GM19438 (cell line): ENCODE results near the gene MYL6.
"Not testable (repeated sequence)": the region's sequence is repeated elsewhere in the genome, so short reads cannot be mapped to it uniquely, and the experiment has no call there.

ENCODE experiments used
- ATAC-seq: cut with Tn5 transposase; IDR thresholded peaks from one replicate; pipeline ENCODE4 v1.9.1; 2021; ENCODE audit warnings: low read depth; ENCODE audit not compliant: unreplicated experiment

The MYL6 gene

DNA sequence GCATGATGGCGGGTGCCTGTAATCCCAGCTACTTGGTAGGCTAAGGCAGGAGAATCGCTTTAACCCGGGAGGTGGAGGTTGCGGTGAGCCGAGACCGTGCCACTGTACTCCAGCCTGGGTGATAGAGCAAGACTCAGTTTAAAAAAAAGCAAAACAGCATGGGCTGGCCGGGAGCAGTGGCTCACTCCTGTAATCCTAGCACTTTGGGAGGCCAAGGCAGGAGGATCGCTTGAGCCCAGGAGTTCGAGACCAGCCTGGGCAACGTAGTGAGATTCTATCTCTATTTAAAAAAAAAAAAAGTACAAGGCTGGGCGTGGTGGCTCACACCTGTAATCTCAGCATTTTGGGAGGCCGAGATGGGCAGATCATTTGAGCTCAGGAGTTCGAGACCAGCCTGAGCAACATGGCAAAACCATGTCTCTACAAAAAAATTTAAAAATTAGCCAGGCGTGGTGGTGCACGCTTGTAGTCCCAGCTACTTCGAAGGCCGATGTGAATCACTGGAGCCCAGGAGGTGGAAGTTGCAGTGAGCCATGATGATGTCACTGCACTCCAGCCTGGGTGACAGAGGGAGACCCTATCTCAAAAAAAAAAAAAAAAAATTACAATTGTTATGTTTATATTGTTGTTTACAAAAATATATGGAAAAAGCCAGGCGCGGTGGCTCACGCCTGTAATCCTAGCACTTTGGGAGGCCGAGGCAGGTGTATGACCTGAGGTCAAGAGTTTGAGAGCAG lies 1.5 kb upstream of the MYL6 start:
- ATAC-seq, result not testable (repeated sequence)

DNA sequence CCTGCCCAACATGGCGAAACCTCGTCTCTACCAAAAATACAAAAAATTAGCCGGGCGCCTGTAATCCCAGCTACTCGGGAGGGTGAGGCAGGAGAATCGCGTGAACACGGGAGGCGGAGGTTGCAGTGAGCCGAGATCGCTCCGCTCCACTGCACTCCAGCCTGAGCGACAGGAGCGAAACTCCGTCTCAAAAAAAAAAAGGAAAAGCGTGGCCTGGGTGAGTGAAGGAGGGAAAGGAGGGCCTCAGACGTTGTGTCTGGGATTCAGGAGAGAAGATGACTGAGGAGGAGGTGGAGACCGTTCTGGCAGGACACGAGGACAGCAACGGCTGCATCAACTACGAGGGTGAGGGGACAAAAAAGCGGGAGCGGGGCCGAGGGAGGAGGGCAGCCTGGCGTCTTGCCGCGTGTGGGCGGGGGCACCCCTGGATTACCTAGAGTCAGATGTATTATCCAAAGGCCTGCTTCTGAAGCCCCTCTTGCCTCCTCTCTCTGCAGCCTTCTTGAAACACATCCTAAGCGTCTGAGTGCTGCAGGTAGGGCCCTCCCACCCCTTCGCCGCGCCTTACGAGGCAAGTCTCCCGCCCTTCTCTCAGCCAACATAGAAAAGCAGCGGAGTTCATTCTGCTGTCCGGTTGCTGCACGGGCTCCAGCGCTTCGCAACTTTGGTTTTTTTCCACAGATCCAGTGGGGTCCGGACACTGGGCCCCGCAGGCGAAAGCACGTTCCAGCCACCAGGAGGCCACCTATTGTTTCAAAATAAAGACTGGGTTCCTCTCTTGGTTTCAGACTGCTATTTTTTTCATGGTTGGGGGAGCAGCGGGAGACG lies 744 bp upstream of the MYL6 start:
- peak; percentile 49 for ATAC-seq

DNA sequence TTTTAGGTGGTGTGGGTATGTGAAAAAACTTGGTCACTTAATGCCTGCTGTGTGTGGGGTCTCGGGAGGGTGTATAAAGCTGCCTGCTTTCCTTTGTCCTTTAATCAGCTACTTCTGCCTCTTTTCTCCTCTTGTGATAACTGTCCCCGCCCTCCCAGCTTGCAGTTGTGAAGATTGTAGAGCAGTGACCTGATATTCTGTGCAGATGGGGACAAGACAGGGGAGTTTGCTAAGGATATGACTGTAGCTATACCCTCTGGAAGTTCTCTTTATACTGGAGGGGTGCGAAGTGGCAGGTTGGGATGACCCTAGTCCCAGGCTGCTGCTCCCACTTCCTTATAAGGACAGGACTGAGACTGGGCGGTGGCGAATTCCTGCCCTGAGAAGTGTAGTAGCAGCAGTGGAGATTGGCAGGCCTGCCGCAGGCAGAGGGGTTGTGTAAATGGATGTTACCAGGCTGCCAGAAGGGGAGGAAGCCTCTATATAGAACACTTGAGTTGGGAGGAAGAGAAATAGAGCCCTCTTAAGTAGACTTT lies 835 bp downstream of the MYL6 start:
- ATAC-seq, result no peak

DNA sequence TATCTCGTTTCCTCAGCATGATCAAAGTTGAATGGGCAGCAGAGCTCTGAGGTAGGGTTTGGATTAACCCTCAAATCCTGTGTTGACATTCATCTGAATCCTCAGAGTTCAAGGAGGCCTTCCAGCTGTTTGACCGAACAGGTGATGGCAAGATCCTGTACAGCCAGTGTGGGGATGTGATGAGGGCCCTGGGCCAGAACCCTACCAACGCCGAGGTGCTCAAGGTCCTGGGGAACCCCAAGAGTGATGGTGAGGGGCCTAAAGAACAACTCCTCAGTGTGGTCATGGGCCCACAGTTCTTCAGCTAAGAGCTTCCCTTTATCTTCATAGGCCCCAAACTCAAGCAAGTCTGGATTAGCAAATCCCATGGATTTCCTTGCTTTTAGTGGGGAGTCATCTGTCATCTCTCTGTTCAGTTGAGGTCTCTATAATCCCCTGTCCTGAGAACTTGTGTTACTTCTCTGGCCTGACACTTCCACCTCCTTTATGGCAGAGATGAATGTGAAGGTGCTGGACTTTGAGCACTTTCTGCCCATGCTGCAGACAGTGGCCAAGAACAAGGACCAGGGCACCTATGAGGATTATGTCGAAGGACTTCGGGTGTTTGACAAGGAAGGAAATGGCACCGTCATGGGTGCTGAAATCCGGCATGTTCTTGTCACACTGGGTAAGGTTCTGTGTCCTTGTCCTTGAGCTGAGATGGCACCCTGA lies 1.5 kb downstream of the MYL6 start:
- ATAC-seq, result no peak

DNA sequence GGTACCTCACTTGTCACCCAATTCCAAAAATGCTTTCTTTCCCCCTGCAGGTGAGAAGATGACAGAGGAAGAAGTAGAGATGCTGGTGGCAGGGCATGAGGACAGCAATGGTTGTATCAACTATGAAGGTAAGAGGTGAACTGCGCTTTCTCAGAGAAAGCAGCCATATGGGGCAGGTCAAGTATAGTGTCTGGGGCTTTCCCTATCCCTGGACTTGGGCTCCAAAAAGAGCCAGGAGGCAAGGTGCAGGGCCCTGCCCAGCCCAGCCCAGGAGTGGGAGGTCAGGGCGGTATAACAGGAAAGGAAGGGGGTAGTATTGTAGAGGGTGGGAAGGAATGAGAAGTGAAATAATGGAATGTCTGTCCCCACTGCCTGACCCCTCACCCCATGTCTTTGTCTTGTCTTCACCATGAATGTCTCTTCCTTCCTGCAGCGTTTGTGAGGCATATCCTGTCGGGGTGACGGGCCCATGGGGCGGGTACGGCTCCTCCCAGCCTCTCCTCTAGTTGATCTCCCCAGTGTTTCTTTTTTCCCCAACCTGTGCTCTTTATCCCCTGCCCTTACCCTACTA lies 2.1 kb downstream of the MYL6 start:
- ATAC-seq, result no peak

DNA sequence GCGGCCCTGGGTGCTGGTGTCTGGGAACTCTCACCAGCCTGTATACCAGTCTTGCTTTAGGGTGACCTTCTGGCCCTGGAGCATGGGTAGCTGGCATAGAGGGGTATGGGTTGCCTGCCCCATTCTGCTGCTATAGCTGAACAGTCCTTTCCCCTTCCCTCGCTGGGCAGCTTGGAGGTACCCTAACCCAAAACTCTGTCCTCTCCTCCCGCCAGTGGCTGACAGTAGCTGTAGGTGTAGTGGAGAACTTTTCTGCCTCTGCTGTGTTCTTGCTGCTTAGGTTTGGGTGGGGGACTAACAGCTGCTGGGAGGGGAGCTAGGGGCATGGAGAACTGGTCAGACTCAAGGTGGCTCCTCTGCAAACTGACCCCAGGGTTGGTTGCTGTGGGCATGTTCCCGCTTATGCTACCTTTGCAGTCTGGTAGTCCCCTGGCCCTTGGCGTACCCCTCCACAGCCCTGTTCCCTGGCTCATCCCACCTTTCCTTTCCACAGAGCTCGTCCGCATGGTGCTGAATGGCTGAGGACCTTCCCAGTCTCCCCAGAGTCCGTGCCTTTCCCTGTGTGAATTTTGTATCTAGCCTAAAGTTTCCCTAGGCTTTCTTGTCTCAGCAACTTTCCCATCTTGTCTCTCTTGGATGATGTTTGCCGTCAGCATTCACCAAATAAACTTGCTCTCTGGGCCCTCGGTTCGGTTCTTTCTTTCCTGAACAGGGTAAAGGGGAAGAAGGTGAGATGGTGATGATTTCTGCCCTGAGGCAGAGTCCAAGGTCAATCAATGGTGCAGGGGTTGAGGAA lies 2.9 kb downstream of the MYL6 start:
- no peak for ATAC-seq

DNA sequence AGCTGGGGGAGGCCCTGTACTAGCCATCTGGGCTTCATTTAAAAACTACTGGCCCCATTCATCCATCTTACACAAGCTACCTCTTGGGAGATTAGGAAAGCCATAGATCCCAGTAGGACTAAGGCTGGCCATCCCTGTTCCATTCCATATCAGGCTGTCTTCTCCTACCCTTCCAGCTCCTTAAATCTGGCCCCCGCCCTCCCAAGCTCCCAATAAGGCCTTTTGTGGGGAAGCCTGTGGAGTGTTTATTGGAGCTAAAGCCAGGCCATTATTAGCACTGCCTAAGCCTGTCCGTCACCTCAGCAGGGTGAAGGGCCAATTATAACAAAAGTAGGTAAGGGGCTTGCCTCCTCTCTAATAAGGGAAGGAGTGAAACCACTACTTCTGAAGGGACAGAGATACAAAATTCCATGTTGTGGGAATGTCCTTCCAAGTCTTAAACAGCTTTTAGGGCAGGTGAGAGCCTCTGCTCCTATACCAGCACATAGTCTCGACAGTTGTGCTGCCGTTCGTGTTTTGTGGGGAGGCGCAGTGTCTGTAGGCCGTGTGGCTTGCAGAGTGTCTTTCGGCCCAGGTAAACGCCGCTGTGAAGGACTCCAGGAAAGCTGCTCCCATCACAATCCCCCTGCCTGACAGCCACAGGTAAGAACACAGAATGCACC lies 3.7 kb downstream of the MYL6 start:
- ATAC-seq, result no peak

DNA sequence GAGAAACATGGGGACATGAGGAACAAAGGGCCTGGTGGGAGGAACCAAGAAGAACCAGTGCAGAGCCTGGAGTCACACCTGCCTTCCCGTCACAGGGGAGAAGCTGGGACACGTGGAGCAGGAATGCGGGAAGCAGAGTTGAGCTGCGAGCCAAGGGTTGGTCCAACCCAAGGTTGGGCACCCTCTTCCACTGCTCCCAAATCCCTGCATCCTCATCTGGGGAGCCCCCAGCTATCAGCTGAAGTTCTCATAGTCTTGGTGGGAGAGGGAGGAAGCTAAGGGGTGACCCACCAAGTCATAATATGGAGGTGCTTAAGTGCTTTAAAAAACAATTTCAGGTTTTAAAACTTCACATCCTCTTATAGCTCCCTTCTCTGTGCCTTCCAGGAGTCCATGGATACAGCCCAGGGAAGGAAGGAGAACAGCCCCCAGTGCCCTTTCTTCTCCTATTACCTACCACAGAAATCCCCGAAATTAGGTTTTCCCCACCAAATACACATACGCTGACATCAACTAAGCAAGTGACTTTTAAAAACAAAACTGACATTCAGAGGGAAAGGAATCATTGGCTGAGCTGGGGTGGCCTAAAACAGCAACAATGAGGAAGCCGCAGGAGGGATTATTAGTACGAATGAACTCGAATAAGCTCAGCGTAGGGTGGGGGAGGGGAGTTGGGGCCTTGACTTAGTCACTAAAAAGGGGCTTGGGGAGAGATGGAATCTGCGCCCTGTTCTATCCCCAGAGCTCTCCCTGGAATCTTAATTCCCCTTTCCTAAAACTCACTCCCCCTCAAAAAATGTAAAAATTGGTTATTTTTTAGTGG lies 4.5 kb downstream of the MYL6 start:
- no peak for ATAC-seq

DNA sequence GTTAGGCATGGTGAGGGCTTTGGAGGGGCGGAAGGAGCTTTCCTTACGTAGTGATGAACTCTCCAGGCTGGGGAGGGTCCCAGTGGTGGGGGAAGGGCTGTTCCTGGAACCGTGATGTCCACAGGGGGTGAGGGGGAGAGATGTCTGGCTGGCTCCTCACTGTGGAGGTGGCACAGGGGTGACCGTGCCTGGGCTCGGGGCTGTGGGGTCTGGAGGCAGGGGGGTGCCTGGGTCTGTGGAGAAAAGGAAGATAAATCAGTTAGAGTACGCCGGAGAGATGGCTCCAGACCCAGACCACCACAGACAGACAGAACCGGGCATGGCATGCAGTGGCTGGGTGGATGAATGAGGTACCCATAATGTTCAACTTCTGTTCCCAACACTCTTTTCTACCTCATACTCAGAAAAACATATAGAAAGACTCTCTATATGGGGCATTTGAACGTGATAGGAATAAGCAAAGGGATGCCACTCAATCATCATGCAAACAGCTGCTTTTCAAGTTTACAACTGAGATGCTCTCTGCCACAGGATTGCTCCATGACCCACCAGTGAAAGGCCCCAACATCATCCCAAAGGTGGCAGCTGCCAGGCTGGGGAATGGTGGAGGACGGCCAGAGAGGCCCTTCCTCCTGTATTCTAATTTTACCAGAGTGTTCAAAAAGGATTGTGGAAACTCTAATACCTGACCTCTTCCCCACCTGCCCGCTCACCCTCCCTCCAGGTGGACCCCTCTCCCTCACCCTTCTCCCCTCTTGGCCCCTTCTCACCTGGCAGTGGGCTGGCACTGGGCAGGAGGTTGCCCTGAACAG lies 5.6 kb downstream of the MYL6 start:
- no peak for ATAC-seq

DNA sequence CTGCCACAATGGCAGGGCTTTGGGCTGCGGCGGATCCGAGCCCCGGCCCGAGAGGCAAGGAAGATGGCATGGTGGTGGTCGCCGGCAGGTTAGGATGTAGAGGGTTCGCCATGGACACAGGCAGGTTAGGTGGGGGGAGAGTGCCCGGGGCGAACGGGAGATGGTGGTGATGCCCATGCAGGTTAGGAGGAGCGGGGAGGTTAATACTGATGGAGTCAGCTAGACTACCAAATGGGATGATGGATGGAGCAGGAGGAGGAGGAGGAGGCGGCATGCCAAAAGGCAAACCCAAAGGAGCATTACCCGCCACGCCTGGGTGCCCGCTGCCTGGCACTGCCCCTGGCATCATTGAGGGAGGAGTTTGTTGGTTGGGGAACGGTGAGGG lies 6.2 kb downstream of the MYL6 start:
- no peak for ATAC-seq

DNA sequence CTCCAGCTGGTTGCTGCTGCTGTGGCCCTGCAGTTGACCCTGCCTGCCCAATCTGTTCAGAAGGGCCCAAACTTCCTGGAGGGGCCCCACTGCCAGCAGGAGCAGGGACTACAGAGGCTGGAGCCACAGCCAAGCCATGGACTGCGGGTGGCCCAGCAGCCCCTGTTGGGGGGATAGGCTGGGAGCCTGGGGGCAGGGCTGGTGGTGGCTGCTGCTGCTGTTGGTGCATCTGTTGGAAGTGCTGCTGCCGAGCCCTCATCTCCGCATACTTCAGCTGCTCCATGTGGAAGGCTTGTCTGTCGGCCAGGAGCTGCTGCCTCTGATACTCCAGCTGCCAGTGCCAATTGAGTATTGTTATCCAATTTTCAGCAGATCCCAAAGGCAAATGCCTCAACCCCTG lies 7.2 kb downstream of the MYL6 start:
- ATAC-seq, result no peak

DNA sequence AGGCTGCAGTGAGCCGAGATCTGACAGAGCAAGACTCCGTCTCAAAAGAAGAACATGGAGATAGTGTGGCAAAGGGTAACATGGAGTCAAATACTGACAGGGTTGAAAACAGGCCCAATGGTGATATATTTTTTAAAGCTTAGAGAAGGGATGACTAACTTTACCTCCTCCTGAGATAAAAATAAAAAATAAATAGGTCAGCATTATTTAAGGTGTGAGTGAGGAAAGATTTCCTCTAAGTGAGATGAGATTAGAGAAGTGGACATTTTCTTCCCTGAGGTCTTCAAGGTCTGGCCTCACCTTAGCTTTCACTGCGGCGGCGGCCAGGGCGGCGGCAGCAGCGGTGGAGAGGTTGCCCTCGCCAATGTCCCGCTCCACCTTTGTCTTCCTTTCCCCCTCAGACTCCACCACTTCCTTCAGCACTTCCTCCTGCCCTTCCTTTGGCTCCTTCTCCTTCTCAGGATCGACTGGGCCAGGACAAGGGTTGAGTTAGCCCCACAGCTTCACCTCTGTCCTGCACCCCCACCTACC lies 11.1 kb downstream of the MYL6 start:
- no peak for ATAC-seq

DNA sequence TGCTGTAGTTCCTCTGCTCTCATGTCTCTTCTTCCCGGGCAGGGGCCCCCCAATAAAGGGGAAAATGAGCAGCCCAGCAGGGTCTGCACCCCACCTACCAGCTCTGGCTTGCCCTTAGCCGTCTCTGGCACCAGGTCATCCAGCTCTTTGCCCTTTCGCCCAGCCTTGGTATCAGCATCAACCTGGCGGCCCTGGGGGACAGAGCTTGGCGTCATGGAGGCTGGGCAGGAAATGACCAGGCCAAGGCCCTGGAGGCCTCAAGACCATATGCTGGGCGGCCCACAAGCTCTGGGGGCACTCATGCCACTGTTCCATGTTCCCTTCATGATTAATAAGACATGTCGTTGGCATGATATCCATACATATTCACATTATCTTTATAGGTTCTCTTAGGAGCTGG lies 14.7 kb downstream of the MYL6 start:
- ATAC-seq, result no peak

DNA sequence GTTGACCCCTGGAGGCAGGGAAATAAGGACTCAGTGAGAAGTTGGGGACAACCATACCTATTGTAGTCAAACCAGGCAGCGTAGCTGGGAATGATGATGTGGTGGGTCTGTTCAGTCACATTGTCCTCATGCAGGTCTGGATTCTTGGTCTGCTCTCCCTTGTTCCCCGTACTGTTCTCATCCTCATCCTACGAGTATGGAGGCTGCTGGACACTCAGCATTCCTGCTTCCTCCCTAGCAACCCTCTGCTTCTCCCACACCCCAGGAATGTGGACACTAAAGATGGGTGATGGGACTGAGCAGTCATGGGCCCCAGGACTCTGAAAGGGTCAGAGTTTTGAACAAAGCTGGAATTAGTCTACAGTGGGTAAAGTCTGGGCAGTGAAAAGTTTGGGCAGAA lies 20.2 kb downstream of the MYL6 start:
- ATAC-seq, result no peak

DNA sequence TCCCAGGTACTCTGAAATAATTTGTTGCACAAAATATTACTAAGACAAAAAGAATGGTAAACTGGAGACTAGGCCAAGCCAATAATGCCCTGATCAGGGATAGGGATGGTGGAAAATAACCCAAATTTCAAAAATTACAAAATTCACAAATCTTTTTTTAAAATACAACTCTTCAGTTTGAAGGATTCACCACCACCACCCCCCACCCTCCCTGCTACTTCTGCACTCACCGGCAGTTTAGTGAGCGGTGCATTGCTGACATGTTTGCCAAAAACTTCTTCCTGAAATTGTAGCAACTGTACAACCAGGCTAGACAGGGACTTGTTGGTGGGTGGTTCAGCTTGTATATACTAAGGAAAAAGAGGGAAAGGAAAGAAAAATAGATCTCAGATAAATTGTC lies 28.8 kb downstream of the MYL6 start:
- ATAC-seq, result no peak

DNA sequence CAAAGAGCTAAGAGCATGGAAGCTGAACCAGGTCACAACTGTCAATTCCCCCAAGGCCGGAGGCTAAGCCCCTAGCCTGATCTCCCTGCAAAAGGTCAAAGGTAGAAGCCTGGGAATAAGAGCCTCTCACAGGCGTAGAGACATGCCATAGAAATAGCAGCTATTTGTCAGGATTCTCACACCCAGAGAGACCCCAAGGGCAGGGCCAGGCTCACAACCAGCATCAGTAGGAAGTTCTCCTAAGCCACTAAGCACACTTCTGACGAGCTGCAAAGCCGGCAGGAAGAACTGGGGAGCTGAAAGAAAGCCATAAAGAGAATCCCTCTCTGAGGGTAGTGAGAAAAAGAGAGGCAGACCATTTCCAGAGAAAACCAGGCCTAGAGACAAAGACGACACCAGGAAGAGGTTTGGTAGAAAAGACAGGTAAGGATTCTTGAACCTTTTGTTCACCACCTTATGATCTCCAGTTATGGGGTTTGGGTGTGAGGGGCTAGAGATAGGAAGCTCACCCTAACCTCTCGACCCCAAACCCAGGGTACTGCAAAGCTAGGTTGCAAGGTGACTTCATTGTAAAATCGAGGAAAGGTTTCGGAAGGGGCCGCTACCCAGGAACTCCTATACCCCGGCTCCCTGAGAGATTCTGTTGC lies 30.1 kb downstream of the MYL6 start:
- no peak for ATAC-seq

DNA sequence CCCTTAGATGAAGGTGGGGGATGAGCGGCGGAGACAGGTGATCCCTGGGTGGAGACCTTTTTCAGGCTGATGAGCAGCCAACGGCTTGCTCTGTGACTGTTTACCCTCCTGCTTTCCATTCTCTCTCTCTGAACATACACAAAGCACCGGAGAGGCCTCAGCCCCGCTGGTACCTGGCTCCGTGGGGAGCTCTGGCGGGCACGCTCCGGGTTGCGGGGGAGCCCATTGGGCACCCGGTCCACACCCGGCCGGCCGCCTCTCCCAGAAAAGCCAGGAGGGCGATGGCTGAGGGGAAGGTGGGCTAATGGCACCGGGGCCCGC lies 30.6 kb downstream of the MYL6 start:
- no peak for ATAC-seq
